CD4-positive, alpha-beta T cell treated with Interleukin-15 for 4 hours (primary cell): ENCODE data around the gene FXYD1.
A peak's percentile ranks its signal among the peaks of the same experiment; 100 is the strongest.

Source experiments
- DNase-seq: peaks from one replicate; pipeline ENCODE4 v3.0.0-alpha.2; 2020; ENCODE audit warnings: low spot score

Gene FXYD1

DNA sequence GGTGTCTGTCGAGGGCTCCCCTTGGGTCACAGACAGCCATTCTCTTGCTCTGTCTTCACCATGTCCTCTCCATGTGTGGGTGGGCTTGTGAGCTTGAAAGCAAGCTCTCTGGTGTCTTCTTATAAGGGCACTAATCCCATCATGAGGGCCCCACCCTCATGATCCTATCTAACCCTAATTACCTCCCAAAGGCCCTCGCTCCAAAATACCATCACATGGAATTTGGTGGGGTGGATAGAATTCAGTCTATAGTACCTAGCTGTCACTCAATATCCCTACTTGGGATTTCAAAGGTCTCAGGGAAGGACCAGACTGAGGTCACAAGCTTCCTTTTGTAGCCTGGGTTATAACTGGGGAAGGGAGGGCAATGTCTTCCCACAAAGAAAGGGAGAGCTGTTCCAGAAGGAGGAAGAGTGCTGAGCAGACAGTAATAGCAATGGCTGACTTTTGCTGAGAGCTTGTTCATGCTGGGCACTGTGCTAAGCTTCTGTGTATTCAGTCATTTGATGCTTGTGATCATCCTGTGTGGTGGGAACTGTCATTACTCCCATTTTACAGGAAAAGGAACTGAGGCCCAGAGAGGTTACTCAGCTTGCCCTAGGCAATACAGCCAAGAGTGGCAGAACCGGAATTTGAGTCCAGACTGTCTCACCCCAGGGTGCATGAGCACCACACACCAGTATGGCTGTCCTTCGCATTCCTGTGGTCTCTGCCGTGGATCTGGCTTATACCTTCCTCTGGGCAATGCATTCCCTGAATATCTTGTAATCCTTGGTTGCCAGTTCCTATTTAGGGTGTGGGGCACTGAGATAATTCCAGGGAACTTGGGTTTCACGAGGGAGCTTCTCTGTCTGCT is 24.1 kb downstream of the FXYD1 start:
- no peak for DNase-seq

DNA sequence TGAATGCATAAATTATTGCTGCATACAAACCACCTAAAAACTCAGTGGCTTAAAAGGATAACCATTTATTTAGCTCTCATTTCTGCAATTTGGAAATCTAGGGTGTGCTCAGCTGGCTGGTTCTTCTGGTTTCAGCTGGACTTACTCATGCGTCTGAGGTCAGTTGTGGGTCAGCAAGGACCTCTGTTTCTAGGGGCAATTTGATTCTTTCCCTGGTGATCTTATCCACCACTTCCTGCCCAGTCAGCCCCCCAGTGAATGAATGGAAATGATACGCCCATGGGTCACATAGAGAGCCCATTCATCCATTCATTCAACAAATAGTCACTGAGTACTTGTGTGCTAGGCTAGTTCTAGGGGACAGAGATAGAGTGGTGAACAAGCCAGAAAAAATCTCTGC is 25.8 kb downstream of the FXYD1 start:
- no peak for DNase-seq

DNA sequence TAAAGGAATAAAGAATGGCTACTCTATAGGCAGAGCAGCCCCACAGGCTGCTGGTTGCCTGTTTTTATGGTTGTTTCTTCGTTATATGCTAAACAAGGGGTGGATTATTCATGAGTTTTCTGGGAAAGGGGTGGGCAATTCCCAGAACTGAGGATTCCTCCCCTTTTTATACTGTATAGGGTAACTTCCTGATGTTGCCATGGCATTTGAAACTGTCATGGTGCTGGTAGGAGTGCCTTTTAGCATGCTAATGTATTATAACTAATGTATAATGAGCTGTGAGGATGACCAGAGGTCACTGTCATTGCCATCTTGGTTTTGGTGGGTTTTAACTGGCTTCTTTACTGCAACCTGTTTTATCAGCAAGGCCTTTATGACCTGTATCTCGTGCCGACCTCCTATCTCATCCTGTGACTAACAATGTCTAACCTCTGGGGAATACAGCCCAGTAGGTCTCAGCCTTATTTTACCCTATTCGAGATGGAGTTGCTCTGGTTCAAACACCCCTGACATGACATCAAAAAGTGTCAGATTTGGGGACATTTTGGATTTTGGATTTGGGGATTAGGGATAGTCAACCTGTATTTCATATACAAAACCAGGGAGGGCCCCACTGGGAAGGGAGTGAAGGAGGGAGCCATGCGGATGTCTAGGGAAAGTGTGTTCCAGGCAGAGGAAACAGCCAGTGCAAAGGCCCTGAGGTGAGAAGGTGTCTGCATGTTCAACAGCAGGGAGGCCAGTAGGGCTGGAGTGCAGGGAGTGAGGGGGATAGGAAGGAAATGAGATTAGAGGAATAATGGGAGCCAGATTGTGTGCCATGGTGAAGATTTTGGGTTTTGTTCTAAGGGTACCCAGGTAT is 26.8 kb downstream of the FXYD1 start:
- no peak for DNase-seq

DNA sequence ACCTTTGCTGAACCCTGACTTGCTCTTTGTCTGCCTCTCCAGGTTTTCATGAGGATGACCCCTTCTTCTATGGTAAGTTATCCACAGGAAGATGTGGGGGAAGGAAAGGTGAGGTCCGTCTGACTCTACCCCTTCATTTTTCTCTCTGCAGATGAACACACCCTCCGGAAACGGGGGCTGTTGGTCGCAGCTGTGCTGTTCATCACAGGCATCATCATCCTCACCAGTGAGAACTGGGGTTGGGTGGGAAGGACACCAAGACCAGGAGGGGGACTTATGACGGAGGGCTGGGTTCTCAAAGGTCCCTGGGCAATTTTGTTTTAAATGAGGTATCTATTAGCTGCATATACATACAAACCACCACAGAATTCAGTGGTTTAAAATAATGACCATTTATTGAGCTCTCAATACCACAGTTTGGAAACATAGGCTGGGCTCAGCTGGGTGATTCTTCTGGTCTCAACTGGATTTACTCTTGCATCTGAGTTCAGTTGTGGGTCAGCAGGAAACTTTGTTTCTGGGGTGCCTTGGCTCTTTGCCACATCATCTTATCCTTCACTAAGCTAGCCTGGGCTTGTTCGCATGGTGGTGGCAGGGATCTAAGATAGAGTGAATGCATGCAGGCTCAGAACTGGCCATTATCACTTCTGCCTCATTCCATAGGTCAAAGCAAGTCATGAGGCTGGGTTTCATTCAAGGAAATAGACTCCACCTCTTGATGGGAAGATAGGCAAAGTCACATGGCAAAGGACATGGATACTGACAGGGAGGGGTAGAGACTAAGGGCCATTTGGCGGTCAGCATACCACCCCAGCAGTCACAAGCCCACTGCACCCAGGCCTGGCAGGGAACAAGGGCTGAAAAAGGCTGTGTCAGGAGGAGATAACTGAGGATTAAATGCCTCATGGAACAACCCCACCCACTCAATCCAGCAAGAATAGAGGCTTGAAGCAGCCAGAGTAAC is 27.8 kb downstream of the FXYD1 start:
- DNase-seq = no peak

DNA sequence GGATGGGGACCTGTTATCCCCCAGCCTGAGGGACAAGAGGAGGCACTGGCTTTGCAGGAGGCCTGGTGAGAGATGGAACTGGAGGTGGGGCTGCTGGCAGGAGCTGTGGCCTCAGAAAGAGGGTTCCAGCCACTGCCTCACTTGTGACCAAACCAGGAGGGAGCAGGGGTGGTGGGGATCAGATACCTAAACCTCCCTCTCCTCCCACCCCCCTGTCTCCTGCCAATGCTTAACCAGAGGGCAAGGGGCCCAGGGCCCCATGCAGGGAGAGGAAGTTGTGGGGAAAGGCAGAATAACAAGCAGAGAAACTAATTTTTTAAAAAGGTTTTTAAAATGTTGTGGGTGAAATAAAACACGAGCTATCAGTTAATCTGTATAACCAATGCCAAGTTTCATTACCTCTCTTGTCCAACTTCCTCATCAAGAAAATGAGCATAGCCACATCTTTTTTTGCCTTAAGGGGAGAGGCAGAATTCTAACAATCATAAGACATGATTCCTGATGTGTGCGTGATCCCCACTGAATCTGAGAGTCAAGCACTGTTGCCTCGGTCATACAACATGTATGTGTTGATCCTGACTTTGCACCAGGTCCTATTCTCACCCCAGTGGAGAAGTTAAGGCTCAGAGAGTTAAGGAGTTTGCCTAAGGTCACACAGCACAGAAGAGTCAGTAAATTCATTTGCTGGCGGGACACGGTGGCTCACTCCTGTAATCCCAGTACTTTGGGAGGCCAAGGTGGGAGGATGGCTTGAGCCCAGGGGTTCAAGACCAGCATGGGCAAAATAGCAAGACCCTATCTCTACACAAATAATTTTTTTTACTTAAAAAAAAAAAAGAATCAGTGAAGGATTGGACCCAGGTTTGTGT is 28.9 kb downstream of the FXYD1 start:
- no peak for DNase-seq

DNA sequence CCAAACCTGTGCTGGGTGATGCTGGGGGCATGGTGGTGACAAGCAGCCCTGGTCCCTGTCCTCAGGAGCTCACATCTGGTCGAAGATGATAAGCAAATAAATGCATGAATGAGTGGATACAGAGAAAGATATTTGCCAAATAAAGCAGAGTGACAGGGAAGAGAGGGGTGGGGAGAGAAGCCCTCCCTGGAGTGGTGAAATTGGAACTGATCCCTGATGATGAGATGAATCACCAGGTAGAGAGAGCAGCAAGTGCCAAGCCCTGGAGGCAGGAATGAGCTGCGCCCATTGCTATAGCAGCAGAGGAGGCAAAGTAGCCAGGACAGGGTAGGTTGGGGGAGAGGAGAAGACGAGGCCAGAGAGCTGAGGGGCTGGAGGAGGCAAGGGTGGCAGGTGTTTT is 29.6 kb downstream of the FXYD1 start:
- no peak for DNase-seq

DNA sequence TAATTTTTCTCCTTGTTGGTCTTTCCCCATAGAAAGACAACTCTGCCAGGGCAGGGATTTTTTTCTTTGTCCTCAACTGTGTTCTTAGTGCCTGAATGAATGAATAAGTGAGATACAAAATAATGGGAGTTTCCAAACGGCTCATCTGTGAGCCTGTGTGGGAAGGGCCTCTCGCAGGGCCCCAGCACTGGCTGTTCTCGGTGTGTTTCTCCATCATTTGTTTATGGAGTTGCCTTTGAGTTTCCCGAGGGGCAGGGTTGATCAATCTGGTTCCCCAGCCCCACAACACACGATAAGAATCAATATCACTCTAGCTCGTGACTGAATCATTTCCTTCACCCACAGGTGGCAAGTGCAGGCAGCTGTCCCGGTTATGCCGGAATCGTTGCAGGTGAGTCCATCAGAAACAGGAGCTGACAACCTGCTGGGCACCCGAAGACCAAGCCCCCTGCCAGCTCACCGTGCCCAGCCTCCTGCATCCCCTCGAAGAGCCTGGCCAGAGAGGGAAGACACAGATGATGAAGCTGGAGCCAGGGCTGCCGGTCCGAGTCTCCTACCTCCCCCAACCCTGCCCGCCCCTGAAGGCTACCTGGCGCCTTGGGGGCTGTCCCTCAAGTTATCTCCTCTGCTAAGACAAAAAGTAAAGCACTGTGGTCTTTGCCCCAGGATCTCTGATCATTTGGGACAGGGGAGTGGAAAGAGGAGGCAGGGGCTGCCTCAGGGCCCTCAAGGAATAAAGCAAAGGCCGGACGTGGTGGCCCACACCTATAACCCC is 30.8 kb downstream of the FXYD1 start:
- no peak for DNase-seq

DNA sequence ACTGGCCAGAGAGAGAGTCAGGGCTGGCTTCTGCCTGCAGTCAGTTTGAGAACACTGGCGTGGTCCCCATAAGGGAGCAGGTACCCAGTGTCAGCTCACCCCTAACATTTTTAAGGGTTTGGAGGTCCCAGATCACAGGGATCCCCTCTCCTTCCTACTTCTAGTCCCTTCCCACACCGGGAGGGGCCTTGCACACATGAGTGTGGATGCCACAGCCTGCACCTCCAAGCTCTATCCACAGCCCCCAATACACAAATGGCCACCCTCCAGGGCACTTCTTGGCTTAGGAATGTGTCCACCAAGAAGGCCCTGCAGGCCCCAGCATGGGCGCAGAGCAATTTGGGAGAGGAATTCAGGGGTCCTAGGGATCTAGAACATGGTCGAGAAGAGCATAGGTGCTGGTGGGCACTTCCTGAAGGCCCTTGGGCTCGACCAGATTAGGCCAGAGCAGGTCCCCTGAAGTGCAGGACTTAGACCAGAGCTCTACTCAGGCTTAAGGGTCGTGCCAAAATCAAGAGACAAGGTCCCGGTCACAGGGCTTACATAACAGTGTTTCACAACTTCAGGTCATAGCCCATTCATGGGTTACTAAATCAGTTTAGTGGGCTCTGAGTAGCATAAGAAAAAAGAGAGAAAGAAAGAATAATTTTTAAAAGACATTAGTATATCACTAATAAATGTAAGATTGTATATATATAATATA is 31.9 kb downstream of the FXYD1 start:
- no peak for DNase-seq

DNA sequence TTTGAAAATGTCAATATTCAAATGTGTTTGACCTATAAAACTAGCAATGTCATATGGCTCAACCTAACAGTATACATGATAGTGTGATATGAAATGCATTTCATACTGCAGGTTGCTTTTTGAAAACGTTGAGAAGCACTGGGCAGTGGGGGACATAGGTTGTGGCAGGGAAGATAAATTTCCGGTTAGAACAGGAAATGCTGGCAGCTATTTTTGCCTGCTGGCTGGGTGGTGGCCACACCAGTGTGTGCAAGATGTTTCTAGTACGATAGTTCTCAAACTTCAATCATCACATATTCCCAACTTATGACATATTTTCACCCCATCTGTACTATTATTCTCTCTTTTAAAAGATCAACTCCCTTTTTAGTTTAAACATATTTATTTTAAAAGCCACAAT is 33.1 kb downstream of the FXYD1 start:
- no peak for DNase-seq

DNA sequence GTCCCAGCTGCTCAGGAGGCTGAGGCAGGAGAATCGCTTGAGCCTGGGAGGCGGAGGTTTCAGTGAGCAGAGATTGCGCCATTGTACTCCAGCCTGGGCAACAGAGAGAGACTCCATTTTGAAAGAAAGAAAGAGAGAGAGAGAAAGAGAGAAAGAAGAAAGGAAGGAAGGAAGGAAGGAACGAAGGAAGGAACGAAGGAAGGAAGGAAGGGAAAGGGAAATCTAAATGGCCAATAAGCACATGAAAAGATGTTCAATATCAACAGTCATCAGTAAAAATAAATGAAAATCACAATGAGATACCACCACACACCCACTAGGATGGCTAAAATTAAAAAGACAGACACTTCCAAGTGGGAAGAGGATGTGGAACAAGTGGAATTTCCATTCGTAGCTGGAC is 35.6 kb downstream of the FXYD1 start:
- no peak for DNase-seq

DNA sequence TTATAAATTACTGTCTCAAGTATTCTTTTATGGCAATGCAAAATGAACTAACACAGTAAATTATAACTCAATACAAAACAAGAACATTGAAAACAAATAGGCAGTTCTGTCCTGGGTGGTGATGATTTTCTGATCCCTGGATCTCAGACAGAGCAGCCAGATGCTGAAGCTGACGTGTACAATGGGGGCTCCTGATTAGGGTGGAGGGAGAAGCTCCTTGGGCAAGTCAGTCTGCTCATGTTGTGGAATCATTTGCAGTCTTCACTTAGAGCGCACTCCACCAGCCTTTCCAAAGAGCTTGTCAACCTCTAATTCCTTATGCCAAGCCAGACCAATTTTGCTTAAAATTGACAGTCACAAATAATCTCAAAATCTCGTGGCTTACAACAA is 37.6 kb downstream of the FXYD1 start:
- DNase-seq = no peak

DNA sequence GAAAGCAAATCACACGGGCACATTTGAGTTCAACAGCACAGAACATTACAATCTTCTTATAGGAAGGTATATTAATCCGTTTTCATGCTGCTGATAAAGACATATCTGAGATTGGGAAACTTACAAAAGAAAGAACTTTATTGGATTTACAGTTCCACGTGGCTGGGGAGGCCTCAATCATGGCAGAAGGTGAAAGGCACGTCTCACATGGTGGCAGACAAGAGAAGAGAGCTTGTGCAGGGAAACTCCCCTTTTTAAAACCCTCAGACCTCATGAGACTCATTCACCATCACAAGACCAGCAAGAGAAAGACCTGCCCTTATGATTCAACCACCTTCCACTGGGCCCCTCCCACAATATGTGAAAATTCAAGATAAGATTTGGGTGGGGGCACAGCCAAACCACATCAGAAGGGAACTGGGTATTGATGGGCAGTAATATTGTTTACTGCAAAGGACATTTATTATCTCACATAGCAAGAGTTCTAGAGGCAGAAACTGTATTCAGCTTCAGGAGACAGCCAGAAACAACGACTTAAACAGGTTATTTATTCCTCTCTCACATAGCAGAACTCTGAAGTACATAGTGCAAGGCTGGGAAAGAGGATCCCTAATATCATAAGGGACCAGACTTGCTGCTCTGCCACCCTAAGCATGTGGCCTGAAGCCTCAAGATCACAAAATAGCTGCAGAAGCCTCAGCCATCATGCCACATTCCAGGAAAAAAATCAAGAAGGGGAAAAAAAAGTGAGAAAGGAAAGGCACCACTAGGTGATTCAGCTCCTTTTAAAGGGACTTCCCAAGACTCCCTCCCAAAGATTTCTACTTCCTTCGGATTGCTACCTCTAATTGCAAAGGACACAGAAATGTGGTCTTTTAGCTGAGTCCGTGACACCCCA is 39.0 kb downstream of the FXYD1 start:
- DNase-seq = peak; percentile 6

DNA sequence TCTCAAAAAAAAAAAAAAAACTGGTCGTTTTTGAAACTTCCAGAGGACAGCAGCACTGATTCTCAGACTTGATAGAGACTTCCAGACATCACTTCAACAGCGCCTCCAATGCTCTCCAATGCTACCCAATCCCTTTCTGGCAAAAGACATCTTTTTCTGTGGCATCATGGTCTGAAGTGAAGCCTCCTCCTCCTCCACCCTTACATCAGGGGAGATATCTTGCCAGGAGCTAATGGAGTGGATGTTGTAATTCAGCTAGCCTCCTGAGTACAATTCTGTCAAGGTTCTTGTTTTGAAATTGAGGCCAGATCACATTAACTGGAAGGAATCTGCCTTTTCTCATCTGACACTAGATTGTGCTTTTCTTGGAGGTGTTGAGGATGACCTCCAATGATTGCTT is 40.1 kb downstream of the FXYD1 start:
- no peak for DNase-seq

DNA sequence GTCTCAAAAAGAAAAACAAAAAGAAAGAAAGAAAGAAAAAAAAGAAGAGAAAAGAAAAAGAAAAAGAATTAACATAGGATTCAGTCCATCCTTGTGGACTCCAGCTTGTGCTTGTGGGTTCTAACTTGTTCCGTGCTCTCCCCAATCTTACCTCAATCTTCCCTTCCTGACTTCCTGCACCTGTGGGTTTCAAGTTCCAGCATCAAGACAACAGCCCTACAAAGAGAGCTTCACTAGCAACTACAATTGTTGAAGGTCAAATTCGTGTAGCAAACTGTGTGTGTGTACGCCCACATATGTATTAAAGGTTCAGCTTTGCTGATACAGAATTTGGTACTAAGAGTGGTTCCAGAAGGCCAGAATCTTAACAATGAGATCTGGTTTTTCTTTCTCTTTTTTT is 41.2 kb downstream of the FXYD1 start:
- DNase-seq = no peak

DNA sequence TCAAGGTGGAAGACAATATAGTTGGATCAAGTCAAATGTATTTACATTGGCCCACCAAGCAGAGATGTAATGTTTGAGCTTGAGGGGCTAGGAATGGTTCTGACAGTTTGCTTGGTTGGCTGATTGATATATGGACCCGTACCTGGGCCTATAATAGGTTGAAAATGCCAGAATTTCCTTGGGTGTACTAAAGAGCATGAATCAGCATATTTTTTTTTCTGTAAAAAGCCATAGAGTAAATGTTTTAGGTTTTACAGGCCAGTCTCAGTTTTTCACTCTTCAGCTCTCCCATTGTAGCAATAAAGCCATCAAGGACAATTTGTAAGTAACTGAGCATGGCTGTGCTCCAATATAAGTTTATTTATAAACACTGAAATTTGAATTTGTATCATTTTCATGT is 42.8 kb downstream of the FXYD1 start:
- no peak for DNase-seq

DNA sequence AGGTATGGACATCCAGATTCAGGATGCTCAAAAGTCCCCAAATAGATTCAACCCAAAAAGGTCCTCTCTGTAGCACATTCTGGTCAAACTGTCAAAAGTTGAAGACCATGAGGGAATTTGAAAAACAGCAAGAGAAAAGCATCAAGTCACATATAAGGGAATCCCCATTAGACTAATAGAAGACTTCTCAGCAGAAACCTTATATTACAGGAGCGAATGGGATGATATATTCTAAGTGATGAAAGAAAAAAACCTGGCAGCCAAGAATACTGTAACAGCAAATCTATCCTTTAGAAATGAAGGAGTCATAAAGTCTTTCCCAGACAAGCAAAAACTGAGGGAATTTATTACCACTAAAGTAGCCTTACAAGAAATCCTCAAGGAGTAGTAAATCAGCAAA is 45.6 kb downstream of the FXYD1 start:
- DNase-seq = no peak

DNA sequence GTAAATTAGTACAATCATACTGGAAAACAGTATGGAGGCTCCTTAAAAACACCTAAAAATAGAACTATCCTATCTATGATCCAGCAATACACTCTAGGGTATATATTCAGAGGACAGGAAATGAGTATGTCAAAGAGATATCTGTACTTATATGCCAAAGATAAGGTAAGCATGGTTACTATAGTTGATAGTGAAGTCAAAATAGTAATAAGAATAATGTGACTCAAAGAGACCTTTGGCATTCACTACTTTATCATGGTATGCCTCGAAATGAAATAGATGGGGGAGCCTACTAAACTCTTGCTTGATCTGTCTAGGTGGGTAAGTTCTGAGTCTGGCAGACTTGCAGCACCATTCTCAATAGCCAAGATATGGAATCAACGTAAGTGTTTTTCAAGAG is 46.3 kb downstream of the FXYD1 start:
- no peak for DNase-seq
